ENCODE results near the gene IL17RB.

Gene IL17RB

DNA sequence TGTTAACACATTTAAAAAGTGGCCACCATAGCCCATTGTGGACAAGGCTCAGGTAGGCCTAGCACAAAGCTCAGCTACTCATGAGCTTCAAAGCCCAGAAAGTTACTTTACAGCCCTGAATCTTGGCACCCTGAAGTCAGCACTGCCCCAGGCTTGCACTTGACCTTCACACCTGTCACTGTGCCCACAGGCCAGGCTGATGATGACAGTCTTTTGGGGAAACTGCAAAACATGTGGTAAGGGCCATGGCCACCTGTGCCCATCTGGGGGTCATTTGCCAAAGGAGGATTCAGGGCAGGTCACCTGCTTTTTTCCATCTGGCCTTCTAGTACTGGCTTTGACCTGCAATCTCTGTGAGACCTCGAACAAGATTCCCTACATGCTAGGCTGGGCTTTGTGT is 11.1 kb upstream of the IL17RB start:
- no peaks in the 10 kb centered on the region for H3K27me3 ChIP-seq (ENCODE audit: low read length)
- no peaks in the 10 kb centered on the region for H4K20me1 ChIP-seq (ENCODE audit: low read depth, low read length)
- H2AFZ ChIP-seq (ENCODE audit: low read depth, low read length, severe bottlenecking): no peak overlapping the region
- no peaks in the 10 kb centered on the region for H3K9me2 ChIP-seq (replicated peaks; ENCODE audit: insufficient read depth, low read length)
- TF ChIP-seq, protein P1, sequence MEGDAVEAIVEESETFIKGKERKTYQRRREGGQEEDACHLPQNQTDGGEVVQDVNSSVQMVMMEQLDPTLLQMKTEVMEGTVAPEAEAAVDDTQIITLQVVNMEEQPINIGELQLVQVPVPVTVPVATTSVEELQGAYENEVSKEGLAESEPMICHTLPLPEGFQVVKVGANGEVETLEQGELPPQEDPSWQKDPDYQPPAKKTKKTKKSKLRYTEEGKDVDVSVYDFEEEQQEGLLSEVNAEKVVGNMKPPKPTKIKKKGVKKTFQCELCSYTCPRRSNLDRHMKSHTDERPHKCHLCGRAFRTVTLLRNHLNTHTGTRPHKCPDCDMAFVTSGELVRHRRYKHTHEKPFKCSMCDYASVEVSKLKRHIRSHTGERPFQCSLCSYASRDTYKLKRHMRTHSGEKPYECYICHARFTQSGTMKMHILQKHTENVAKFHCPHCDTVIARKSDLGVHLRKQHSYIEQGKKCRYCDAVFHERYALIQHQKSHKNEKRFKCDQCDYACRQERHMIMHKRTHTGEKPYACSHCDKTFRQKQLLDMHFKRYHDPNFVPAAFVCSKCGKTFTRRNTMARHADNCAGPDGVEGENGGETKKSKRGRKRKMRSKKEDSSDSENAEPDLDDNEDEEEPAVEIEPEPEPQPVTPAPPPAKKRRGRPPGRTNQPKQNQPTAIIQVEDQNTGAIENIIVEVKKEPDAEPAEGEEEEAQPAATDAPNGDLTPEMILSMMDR (IDR thresholded peaks at IDR 0.05; ENCODE audit: insufficient read depth, low read length, poor library complexity, severe bottlenecking): no peak
- TF ChIP-seq EZH2phosphoT487 (conservative IDR thresholded peaks at IDR 0.05; ENCODE audit: low read length): no peak
- H3K4me2 ChIP-seq (ENCODE audit: low read depth, low read length, poor library complexity, severe bottlenecking): no peak overlapping the region
- no peak overlapping the region for H3K4me3 ChIP-seq (ENCODE audit: insufficient read depth, low read length, poor library complexity, severe bottlenecking)
- no peak overlapping the region for H3K27ac ChIP-seq (ENCODE audit: low read depth, low read length)
- H3K9me3 ChIP-seq (ENCODE audit: insufficient read depth, low read length): no peaks in the 10 kb centered on the region
- H3K79me2 ChIP-seq (ENCODE audit: insufficient read depth, low read length): peaks cover 10% of the 10 kb centered on the region; the same call in 1 of the 2 replicates
- no peak overlapping the region for H3K9ac ChIP-seq (ENCODE audit: low read length)
- H3K36me3 ChIP-seq (ENCODE audit: low read length): peaks cover 13% of the 10 kb centered on the region; the same call in 1 of the 2 replicates
- H3F3A ChIP-seq (ENCODE audit: insufficient read depth): no peaks in the 10 kb centered on the region

DNA sequence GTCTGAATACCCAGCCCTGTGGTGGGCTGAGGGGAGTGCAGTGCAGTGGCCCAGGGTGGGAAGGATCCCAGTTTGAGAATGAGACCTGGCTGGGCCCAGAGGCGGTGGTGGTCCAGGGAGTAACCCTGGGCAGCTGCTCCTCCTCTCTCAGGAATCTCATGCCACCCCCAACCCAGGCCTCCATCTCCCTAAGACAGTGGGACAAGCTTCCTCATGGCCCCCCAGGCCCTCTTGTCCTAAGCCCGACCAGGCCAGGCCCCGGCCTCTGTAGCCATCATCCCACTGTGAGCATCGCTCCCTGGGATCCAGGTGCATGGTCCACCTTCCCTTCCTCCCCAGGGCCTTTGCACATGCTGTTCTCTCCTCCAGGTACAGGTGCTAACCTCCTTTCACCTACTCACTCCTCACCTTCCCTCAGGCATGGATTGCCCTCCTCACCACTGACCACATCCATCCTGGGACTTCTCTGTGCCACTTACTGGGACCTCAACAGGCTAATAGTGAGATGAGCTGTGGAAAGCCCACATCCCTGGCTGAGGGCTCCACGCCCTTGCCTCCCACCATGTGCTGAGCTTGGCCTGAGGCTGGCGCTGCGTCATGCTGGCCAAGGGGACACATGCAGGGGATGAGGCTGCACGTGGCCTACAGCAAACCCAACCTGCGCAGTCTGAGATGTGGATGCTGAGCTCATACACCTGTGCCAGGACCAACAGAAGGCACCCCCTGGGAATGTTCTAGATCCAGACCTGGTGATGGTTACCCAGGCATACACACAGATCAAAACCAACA is 10.1 kb upstream of the IL17RB start:
- Histone ChIP-seq H3K9ac (ENCODE audit: low read length) (no peak overlapping the region), H3K27me3 (ENCODE audit: low read length) (no peaks in the 10 kb centered on the region)
- TF ChIP-seq, protein P1 (IDR thresholded peaks at IDR 0.05; ENCODE audit: insufficient read depth, low read length, poor library complexity, severe bottlenecking): no peak
- no peak for TF ChIP-seq EZH2phosphoT487 (conservative IDR thresholded peaks at IDR 0.05; ENCODE audit: low read length)

DNA sequence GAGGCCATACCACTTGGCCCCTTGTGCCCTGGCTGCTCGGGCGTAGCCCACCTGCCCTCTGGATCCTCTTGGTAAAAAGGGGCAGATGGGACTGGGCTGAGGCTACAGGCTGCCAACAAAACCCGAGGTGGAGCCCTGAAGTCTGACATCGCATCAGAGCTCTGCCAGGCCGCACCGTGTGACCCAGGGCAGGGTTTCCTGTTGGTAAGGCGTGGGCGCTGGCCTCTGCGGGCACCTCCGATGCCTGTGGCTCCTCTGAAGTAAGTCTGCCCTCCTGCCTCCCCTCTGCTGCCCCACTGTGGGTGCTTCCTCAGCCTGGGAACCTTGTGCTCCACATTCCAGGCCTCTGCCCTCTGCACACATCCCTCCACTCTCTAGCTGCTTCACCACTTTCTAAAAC is 9.0 kb upstream of the IL17RB start:
- no peaks in the 10 kb centered on the region for H3K27me3 ChIP-seq (ENCODE audit: low read length)
- H3K27ac ChIP-seq (ENCODE audit: low read depth, low read length): no peak overlapping the region
- no peak overlapping the region for H2AFZ ChIP-seq (ENCODE audit: low read depth, low read length, severe bottlenecking)
- no peak overlapping the region for H3K9ac ChIP-seq (ENCODE audit: low read length)
- H3F3A ChIP-seq (ENCODE audit: insufficient read depth): no peaks in the 10 kb centered on the region
- H4K20me1 ChIP-seq (ENCODE audit: low read depth, low read length): no peaks in the 10 kb centered on the region
- H3K36me3 ChIP-seq (ENCODE audit: low read length): peaks cover 13% of the 10 kb centered on the region; the same call in 1 of the 2 replicates
- H3K79me2 ChIP-seq (ENCODE audit: insufficient read depth, low read length): peaks cover 23% of the 10 kb centered on the region
- no peak overlapping the region for H3K4me2 ChIP-seq (ENCODE audit: low read depth, low read length, poor library complexity, severe bottlenecking)
- H3K9me3 ChIP-seq (ENCODE audit: insufficient read depth, low read length): no peaks in the 10 kb centered on the region
- TF ChIP-seq, protein P1 (IDR thresholded peaks at IDR 0.05; ENCODE audit: insufficient read depth, low read length, poor library complexity, severe bottlenecking): no peak
- TF ChIP-seq EZH2phosphoT487 (conservative IDR thresholded peaks at IDR 0.05; ENCODE audit: low read length): no peak
- H3K4me3 ChIP-seq (ENCODE audit: insufficient read depth, low read length, poor library complexity, severe bottlenecking): no peak overlapping the region
- H3K9me2 ChIP-seq (replicated peaks; ENCODE audit: insufficient read depth, low read length): no peaks in the 10 kb centered on the region

More for the DNA sequence above, 10.1 kb upstream of the IL17RB start:
- Histone ChIP-seq H3K9me2 (replicated peaks; ENCODE audit: insufficient read depth, low read length) (no peaks in the 10 kb centered on the region), H3K9me3 (ENCODE audit: insufficient read depth, low read length) (no peaks in the 10 kb centered on the region), H2AFZ (ENCODE audit: low read depth, low read length, severe bottlenecking) (no peak overlapping the region), H3F3A (ENCODE audit: insufficient read depth) (no peaks in the 10 kb centered on the region), H3K79me2 (ENCODE audit: insufficient read depth, low read length) (0 out of 2 replicates have a peak, but pooled peaks cover 12% of the 10 kb centered on the region), H3K4me3 (ENCODE audit: insufficient read depth, low read length, poor library complexity, severe bottlenecking) (no peak overlapping the region), H3K27ac (ENCODE audit: low read depth, low read length) (no peak overlapping the region), H3K36me3 (ENCODE audit: low read length) (peaks cover 13% of the 10 kb centered on the region; the same call in 1 of the 2 replicates), H4K20me1 (ENCODE audit: low read depth, low read length) (no peaks in the 10 kb centered on the region), H3K4me2 (ENCODE audit: low read depth, low read length, poor library complexity, severe bottlenecking) (no peak overlapping the region)
